Measurements from ENCODE around the gene RARG. TPM values are rescaled to one million over a fixed set of nuclear protein-coding genes. Genes with fewer than 3 reads are reported as not detected.
A peak's percentile ranks its signal among the peaks of the same experiment; 100 is the strongest.

The RARG gene
- 101 TPM for total RNA-seq

- peak; percentile 85 for DNase-seq (ENCODE audit: low spot score)
Observed at GRCh38 chr12:53231921-53232645, at the start of gene RARG. RARG (minus strand) TSS chr12:53232209; CDS start chr12:53227545, 4,664 bp downstream.

GRCh38 chr12:53279888-53280498 lies 48.0 kb upstream of the RARG start:
- DNase-seq (ENCODE audit: low spot score): no peak

GRCh38 chr12:53279283-53279869 lies 47.4 kb upstream of the RARG start:
- DNase-seq (ENCODE audit: low spot score): no peak

- no peak for DNase-seq (ENCODE audit: low spot score)
Observed at GRCh38 chr12:53277981-53278380, 46.0 kb upstream of the RARG start.

- no peak for DNase-seq (ENCODE audit: low spot score)
Observed at GRCh38 chr12:53276511-53276910, 44.5 kb upstream of the RARG start.

- DNase-seq (ENCODE audit: low spot score): no peak
Observed at GRCh38 chr12:53274445-53274844, 42.4 kb upstream of the RARG start.

GRCh38 chr12:53268630-53269562 lies 36.9 kb upstream of the RARG start:
- DNase-seq (ENCODE audit: low spot score): no peak

GRCh38 chr12:53267999-53268629 lies 36.1 kb upstream of the RARG start, which contains the start of gene ESPL1:
ESPL1 (plus strand) TSS chr12:53268299; CDS start chr12:53268767, 468 bp downstream.
- DNase-seq (ENCODE audit: low spot score): no peak

GRCh38 chr12:53267306-53267998 lies 35.4 kb upstream of the RARG start:
- no peak for DNase-seq (ENCODE audit: low spot score)

GRCh38 chr12:53265783-53266182 lies 33.8 kb upstream of the RARG start:
- DNase-seq (ENCODE audit: low spot score): no peak

GRCh38 chr12:53259891-53260290 lies 27.9 kb upstream of the RARG start:
- no peak for DNase-seq (ENCODE audit: low spot score)

- no peak for DNase-seq (ENCODE audit: low spot score)
Observed at GRCh38 chr12:53258541-53259539, 26.8 kb upstream of the RARG start.

GRCh38 chr12:53255996-53256395 lies 24.0 kb upstream of the RARG start:
- no peak for DNase-seq (ENCODE audit: low spot score)

- no peak for DNase-seq (ENCODE audit: low spot score)
Observed at GRCh38 chr12:53254816-53255545, 23.0 kb upstream of the RARG start.

GRCh38 chr12:53253298-53253697 lies 21.3 kb upstream of the RARG start:
- DNase-seq (ENCODE audit: low spot score): no peak

- DNase-seq (ENCODE audit: low spot score): peak; percentile 84
Observed at GRCh38 chr12:53252349-53252916, 20.4 kb upstream of the RARG start.

GRCh38 chr12:53251477-53252348 lies 19.7 kb upstream of the RARG start:
- peak; percentile 84 for DNase-seq (ENCODE audit: low spot score)
